B cell (primary cell): ENCODE data around the gene GON7. TPM values are rescaled to one million over a fixed set of nuclear protein-coding genes. Genes with fewer than 3 reads are reported as not detected.

Experiments
- ATAC-seq: fragments of 200-7000 bp; cut with Tn5 transposase; one replicate; pipeline ENCODE4 v1.10.0; 2021; ENCODE audit warnings: low read depth, mild to moderate bottlenecking, moderate number of reproducible peaks, moderate library complexity
- CTCF ChIA-PET: fragments of 350-600 bp; sonication (Branson Sonifier 250); formaldehyde crosslinking; loops from one replicate; lab custom pipeline; 2021; ENCODE audit warnings: antibody characterized with exemption, inconsistent platforms; lab: Charles Lee
- POLR2A ChIA-PET: fragments of 350-600 bp; sonication (Branson Sonifier 250); formaldehyde crosslinking; loops from one replicate; lab custom pipeline; 2021; ENCODE audit warnings: antibody characterized with exemption; lab: Charles Lee
- DNase-seq: peaks from one replicate; pipeline ENCODE4 v3.0.0; 2013
- H2AFZ ChIP-seq: 2 replicates; pipeline ENCODE4 v1.6.1; 2012; ENCODE audit warnings: mild to moderate bottlenecking, low read depth, low read length; ENCODE audit not compliant: insufficient read depth, poor library complexity, severe bottlenecking
- H3K27ac ChIP-seq, 2 donors: 1 replicate in 1 of 2; 2 replicates in 1 of 2; pipeline ENCODE4 v1.5.1; 2012 to 2013; ENCODE audit warnings: low read length in 2 of 2, mild to moderate bottlenecking in 2 of 2, moderate library complexity in 1 of 2
- H3K27me3 ChIP-seq, 4 experiments: fragments of 200-600 bp in 1 of 4; sonication (generic) in 1 of 4; replicated peaks in 1 of 4; 1 replicate in 2 of 4; 2 replicates in 2 of 4; pipeline versions ENCODE4 v1.6.1 to v1.7.0; 2013 to 2016; ENCODE audit warnings: low read length in 3 of 4, mild to moderate bottlenecking in 2 of 4, mixed read lengths in 1 of 4, moderate library complexity in 1 of 4; ENCODE audit not compliant: insufficient read depth in 4 of 4, control insufficient read depth in 3 of 4; ENCODE audit errors: control extremely low read depth in 1 of 4
- H3K36me3 ChIP-seq, 2 experiments: replicated peaks in 1 of 2; 1 replicate in 1 of 2; 2 replicates in 1 of 2; pipeline versions ENCODE4 v1.6.1 to v1.7.1; 2013; ENCODE audit warnings: low read length in 1 of 2; ENCODE audit not compliant: insufficient read depth in 2 of 2, control insufficient read depth in 1 of 2; ENCODE audit errors: control extremely low read depth in 1 of 2, extremely low read depth in 1 of 2
- H3K4me1 ChIP-seq, 2 donors: fragments of 200-600 bp in 1 of 2; sonication (generic) in 1 of 2; 1 replicate in 1 of 2; 2 replicates in 1 of 2; pipeline versions ENCODE4 v1.5.1 to v1.6.1; 2013 to 2017; ENCODE audit warnings: low read length in 2 of 2; ENCODE audit not compliant: control insufficient read depth in 2 of 2, insufficient read depth in 2 of 2
- H3K4me2 ChIP-seq: replicated peaks from 2 replicates; pipeline ENCODE3; 2012; ENCODE audit warnings: mild to moderate bottlenecking, low read depth, low read length; ENCODE audit not compliant: poor library complexity, severe bottlenecking
- H3K4me3 ChIP-seq, 5 experiments: fragments of 200-600 bp in 1 of 5; sonication (generic) in 1 of 5; 1 replicate in 3 of 5; 2 replicates in 2 of 5; pipeline versions ENCODE4 v1.5.1 to v1.7.0; 2011 to 2016; ENCODE audit warnings: low read length in 4 of 5, mild to moderate bottlenecking in 4 of 5, low read depth in 2 of 5, control low read depth in 1 of 5, moderate library complexity in 1 of 5; ENCODE audit not compliant: insufficient read depth in 1 of 5; ENCODE audit errors: control extremely low read depth in 1 of 5, extremely low read depth in 1 of 5
- H3K79me2 ChIP-seq: fragments of 200-600 bp; sonication (generic); one replicate; pipeline ENCODE4 v1.6.0; 2016; ENCODE audit warnings: low read length; ENCODE audit not compliant: control insufficient read depth, insufficient read depth
- H3K9ac ChIP-seq: fragments of 200-600 bp; sonication (generic); 2 replicates; pipeline ENCODE4 v1.6.1; 2017; ENCODE audit warnings: mild to moderate bottlenecking, low read length, moderate library complexity
- H3K9me3 ChIP-seq, 3 donors: one replicate each; pipeline versions ENCODE4 v1.6.1 to v1.7.1; 2013; ENCODE audit warnings: low read length in 2 of 3; ENCODE audit not compliant: control insufficient read depth in 2 of 3, insufficient read depth in 1 of 3; ENCODE audit errors: control extremely low read depth in 1 of 3
- H4K20me1 ChIP-seq: 2 replicates; pipeline ENCODE4 v1.6.0; 2012; ENCODE audit warnings: mild to moderate bottlenecking, low read length; ENCODE audit not compliant: insufficient read depth, control insufficient read depth, poor library complexity, severe bottlenecking
- H3K27ac Mint-ChIP-seq: one replicate; pipeline ENCODE4 v1.8.0; 2021; ENCODE audit warnings: mixed read lengths
- H3K27me3 Mint-ChIP-seq: one replicate; pipeline ENCODE4 v1.8.0; 2021; ENCODE audit warnings: mixed read lengths
- H3K4me1 Mint-ChIP-seq: one replicate; pipeline ENCODE4 v1.8.0; 2021; ENCODE audit warnings: mixed read lengths
- H3K4me3 Mint-ChIP-seq: one replicate; pipeline ENCODE4 v1.8.0; 2021; ENCODE audit warnings: mixed read lengths
- H3K9me3 Mint-ChIP-seq: one replicate; pipeline ENCODE4 v1.8.0; 2022; ENCODE audit warnings: mixed read lengths; ENCODE audit not compliant: insufficient read depth
- CTCF ChIP-seq: fragments of 200-600 bp; IDR thresholded peaks from one replicate; pipeline ENCODE4 v1.8.0; 2022; ENCODE audit warnings: antibody characterized with exemption, mild to moderate bottlenecking
- EZH2 ChIP-seq: IDR thresholded peaks from 2 replicates; pipeline ENCODE4 v1.6.1; 2012; ENCODE audit warnings: borderline replicate concordance, low read depth, mild to moderate bottlenecking, moderate library complexity, low read length; ENCODE audit not compliant: insufficient read depth, poor library complexity, severe bottlenecking
- WGBS: methylation state at CpG from one replicate; pipeline ENCODE4 v1.1.5; 2013; ENCODE audit warnings: missing lambda C conversion rate; ENCODE audit not compliant: insufficient coverage; 5-methylcytosine and 5-hydroxymethylcytosine counted together
- intact Hi-C: fragments of 100-400 bp; cut with micrococcal nuclease; formaldehyde crosslinking; loops from one replicate; pipeline ENCODE4 v1.10.0; 2022
- polyA plus RNA-seq: library from polyadenylated mRNA; depleted of rRNA; stranded (reverse); fragments of >200 nt; gene quantifications from 2 replicates; pipeline ENCODE4 v1.2.3, GENCODE V29; 2012
- total RNA-seq, 2 donors: library from RNA; stranded (reverse); fragments of 120-200 nt in 1 of 2; gene quantifications; 1 replicate in 1 of 2; 2 replicates in 1 of 2; pipeline versions ENCODE4 v1.2.3 to v1.2.4, GENCODE V29; 2013 to 2022

Gene GON7
- total and polyA plus RNA-seq, 2 donors (not counting 1 experiment from before 2014, with no cell fraction given), result 4.3 to 8.9 TPM

DNA sequence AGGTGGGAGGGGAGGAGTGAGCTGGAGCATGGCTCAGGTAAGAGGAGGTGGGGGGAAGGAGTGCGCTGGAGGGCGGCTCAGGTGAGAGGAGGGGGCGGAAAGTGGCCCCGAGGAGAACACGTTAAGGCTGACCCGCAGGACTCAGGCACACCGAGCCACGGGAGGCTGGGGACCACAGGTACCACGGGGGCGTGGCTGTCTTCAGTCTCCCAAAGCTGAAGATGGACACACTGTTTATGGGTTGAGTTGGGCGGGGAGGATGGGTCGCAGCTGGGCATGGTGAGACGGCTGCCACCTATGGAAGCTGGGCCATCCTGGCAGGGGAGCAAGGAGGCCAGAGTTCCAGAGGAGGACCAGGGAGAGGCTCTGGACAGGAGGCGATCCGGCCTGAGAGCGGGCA, 23.7 kb upstream of the GON7 start:
- no peaks in the 10 kb centered on the region for H3K79me2 ChIP-seq
- no peak overlapping the region for H3K4me3 ChIP-seq
- H3K27me3 ChIP-seq, result peaks cover 0 to 11% (median 0%) of the 10 kb centered on the region in 4 experiments
- TF ChIP-seq EZH2, result no peak
- no peak for TF ChIP-seq CTCF
- no peaks in the 10 kb centered on the region for H3K9me3 Mint-ChIP-seq
- ChIA-PET CTCF (interaction anchor here (1.0 to 1.1 kb wide), 2 partner anchors 306 to 309 kb away, joined by 3 to 4 read pairs; no protein-coding TSS in a partner anchor), POLR2A (no interaction called here)
- over 99% methylated on average over 16 of the region's 16 CpGs for WGBS
- H3K36me3 ChIP-seq, result peaks cover 15 to 33% of the 10 kb centered on the region in 2 experiments
- no peak overlapping the region for H3K4me2 ChIP-seq
- ATAC-seq, result no peak
- H3K27ac ChIP-seq, result no peak overlapping the region
- H4K20me1 ChIP-seq, result no peaks in the 10 kb centered on the region
- peaks cover 8% of the 10 kb centered on the region for H3K27me3 Mint-ChIP-seq
- H3K27ac Mint-ChIP-seq, result no peak overlapping the region
- intact Hi-C loops, result no loop called here
- H3K4me3 Mint-ChIP-seq, result peak overlapping the region; percentile 57
- peaks cover 4% of the 10 kb centered on the region in 2 donors for H3K4me1 ChIP-seq
- DNase-seq, result no peak
- H2AFZ ChIP-seq, result no peak overlapping the region
- peaks cover 0 to 4% (median 0%) of the 10 kb centered on the region in 3 donors for H3K9me3 ChIP-seq
- H3K4me1 Mint-ChIP-seq, result peaks cover 12% of the 10 kb centered on the region
- H3K9ac ChIP-seq, result no peak overlapping the region

GRCh38 chr14:93228550-93228949, 21.7 kb upstream of the GON7 start:
- Mint-ChIP-seq H3K27me3 (peaks cover 8% of the 10 kb centered on the region), H3K4me3 (no peak overlapping the region), H3K4me1 (peaks cover 12% of the 10 kb centered on the region), H3K27ac (no peak overlapping the region), H3K9me3 (no peaks in the 10 kb centered on the region)
- H3K4me1 ChIP-seq, result peaks cover 4% of the 10 kb centered on the region in 2 donors
- H4K20me1 ChIP-seq, result no peaks in the 10 kb centered on the region
- H3K79me2 ChIP-seq, result no peaks in the 10 kb centered on the region
- H3K27me3 ChIP-seq, result peaks cover 0 to 11% (median 0%) of the 10 kb centered on the region in 4 experiments
- CTCF ChIA-PET, result no interaction called here
- TF ChIP-seq EZH2, result no peak
- TF ChIP-seq CTCF, result no peak
- no peak overlapping the region for H3K4me2 ChIP-seq
- WGBS, result 97% methylated on average over 3 of the region's 8 CpGs
- POLR2A ChIA-PET, result no interaction called here
- intact Hi-C loops, result no loop called here
- no peak overlapping the region for H3K9ac ChIP-seq
- no peak overlapping the region for H2AFZ ChIP-seq
- DNase-seq (no peak), ATAC-seq (no peak)
- H3K4me3 ChIP-seq, result no peak overlapping the region
- H3K36me3 ChIP-seq, result peaks cover 15 to 50% of the 10 kb centered on the region in 2 experiments
- H3K9me3 ChIP-seq, result peaks cover 0 to 4% (median 0%) of the 10 kb centered on the region in 3 donors
- no peak overlapping the region for H3K27ac ChIP-seq
